GM12878 (cell line): ENCODE data around the gene TTC31. TPM values are rescaled to one million over a fixed set of nuclear protein-coding genes. Genes with fewer than 3 reads are reported as not detected.

Source experiments
- ATAC-seq: fragments of 200-7000 bp; cut with Tn5 transposase; 3 replicates; pipeline ENCODE4 v1.9.1; 2020; ENCODE audit warnings: mild to moderate bottlenecking, moderate library complexity
- BruUV-seq: library from RNA; stranded (reverse); fragments of 400-500 nt; replicated peaks from 2 replicates; lab custom pipeline; 2021; lab: Mats Ljungman, UMichigan
- CTCF ChIA-PET: fragments of 300-600 bp; sonication (Branson Sonifier 250); formaldehyde crosslinking; extraction: SDS; loops from one replicate; lab custom pipeline; 2021; ENCODE audit warnings: inconsistent platforms; lab: Yijun Ruan, JAX
- POLR2A ChIA-PET: fragments of 350-600 bp; formaldehyde crosslinking; extraction: SDS; loops from one replicate; lab custom pipeline; 2021; ENCODE audit warnings: inconsistent platforms; lab: Charles Lee
- RAD21 ChIA-PET: fragments of 300-600 bp; sonication (Branson Sonifier 250); formaldehyde crosslinking; loops from one replicate; lab custom pipeline; 2023; ENCODE audit warnings: antibody characterized with exemption; ENCODE audit not compliant: unreplicated experiment; lab: Charles Lee
- SMC1A ChIA-PET: fragments of 300-600 bp; sonication (Branson Sonifier 250); formaldehyde crosslinking; loops from one replicate; lab custom pipeline; 2023; ENCODE audit not compliant: unreplicated experiment, uncharacterized antibody; lab: Charles Lee
- DNase-seq: peaks from one replicate; pipeline ENCODE4 v3.0.0-alpha.2; 2011; ENCODE audit warnings: low read depth, low spot score
- FAIRE-seq: peaks from 3 replicates; lab custom pipeline; 2011; peaks lifted over from hg19 to GRCh38; lab: Jason Lieb, UNC
- H2AFZ ChIP-seq: 2 replicates; pipeline ENCODE4 v1.6.0; 2011; ENCODE audit warnings: low read depth, low read length, control low read depth; ENCODE audit not compliant: control insufficient read depth
- H3K27ac ChIP-seq: 2 replicates; pipeline ENCODE4 v1.5.1; 2011; ENCODE audit warnings: control low read depth; ENCODE audit not compliant: control insufficient read depth, insufficient read depth
- H3K27me3 ChIP-seq, 2 experiments: replicated peaks in 1 of 2; 2 replicates each; pipeline versions ENCODE4 v1.6.0 to v1.6.1; 2011; ENCODE audit warnings: low read length in 1 of 2; ENCODE audit not compliant: control insufficient read depth in 2 of 2, insufficient read depth in 2 of 2
- H3K36me3 ChIP-seq, 2 experiments: 2 replicates each; pipeline ENCODE4 v1.5.1; 2011; ENCODE audit warnings: low read length in 1 of 2; ENCODE audit not compliant: control insufficient read depth in 2 of 2, insufficient read depth in 2 of 2
- H3K4me1 ChIP-seq: 2 replicates; pipeline ENCODE4 v1.6.1; 2011; ENCODE audit warnings: mild to moderate bottlenecking, low read length, moderate library complexity, mixed read lengths; ENCODE audit not compliant: control insufficient read depth, insufficient read depth
- H3K4me2 ChIP-seq: 2 replicates; pipeline ENCODE4 v1.6.0; 2011; ENCODE audit warnings: control low read depth; ENCODE audit not compliant: control insufficient read depth, insufficient read depth
- H3K4me3 ChIP-seq: fragments of 200-600 bp; sonication (generic); 2 replicates; pipeline ENCODE4 v1.5.1; 2016
- H3K79me2 ChIP-seq: 2 replicates; pipeline ENCODE4 v1.6.0; 2011; ENCODE audit warnings: low read length; ENCODE audit not compliant: control insufficient read depth, insufficient read depth
- H3K9ac ChIP-seq: 2 replicates; pipeline ENCODE4 v1.8.0; 2011; ENCODE audit warnings: low read length, control low read depth, mixed read lengths; ENCODE audit not compliant: control insufficient read depth, insufficient read depth
- H3K9me3 ChIP-seq: replicated peaks from 3 replicates; pipeline ENCODE4 v1.5.1; 2011; ENCODE audit warnings: mild to moderate bottlenecking, low read length; ENCODE audit not compliant: control insufficient read depth, insufficient read depth
- H4K20me1 ChIP-seq: 2 replicates; pipeline ENCODE4 v1.6.0; 2011; ENCODE audit not compliant: control insufficient read depth, insufficient read depth
- RAD21 ChIP-seq: IDR thresholded peaks from 2 replicates; pipeline ENCODE4 v1.6.1; 2011; ENCODE audit warnings: mild to moderate bottlenecking, low read depth, low read length, moderate library complexity; ENCODE audit not compliant: insufficient read depth
- SMC3 ChIP-seq: IDR thresholded peaks from 2 replicates; pipeline ENCODE4 v1.6.1; 2011; ENCODE audit warnings: low read length, improper control_type of control experiment, borderline replicate concordance
- WRNIP1 ChIP-seq: IDR thresholded peaks from 2 replicates; pipeline ENCODE4 v1.6.1; 2011; ENCODE audit warnings: low read depth, low read length, improper control_type of control experiment, borderline replicate concordance
- in situ Hi-C: fragments of 300-500 bp; cut with MboI; formaldehyde crosslinking; loops from 9 replicates; pipeline ENCODE4 v1.14.3; 2018; ENCODE audit warnings: mixed read lengths
- intact Hi-C: fragments of 100-400 bp; cut with micrococcal nuclease; formaldehyde crosslinking; loops from one replicate; pipeline ENCODE4 v1.14.2; 2022; ENCODE audit not compliant: unreplicated experiment
- polyA plus RNA-seq, 11 experiments: library from polyadenylated mRNA; depleted of rRNA in 4 of 11; unstranded in 6 of 11; stranded (reverse) in 5 of 11; fragments of >200 nt; fragmentation: Nextera tagmentation in 4 of 11; fragmentation: Illumina TruSeq in 1 of 11; extraction: Ambion mirVana in 4 of 11; extraction: Trizol in 1 of 11; gene quantifications; 1 replicate in 1 of 11; 2 replicates in 10 of 11; pipeline versions ENCODE4 v1.2.1 to v1.2.3, GENCODE V29; 2011 to 2016; ENCODE audit warnings: inconsistent platforms in 2 of 11, missing spikeins in 2 of 11, low read depth in 1 of 11
- total RNA-seq, 4 experiments: library from RNA; depleted of rRNA in 3 of 4; stranded (reverse); fragments of >200 nt in 3 of 4; fragmentation: Illumina TruSeq in 1 of 4; extraction: Trizol in 1 of 4; gene quantifications; 2 replicates each; pipeline versions ENCODE4 v1.2.1 to v1.2.3, GENCODE V29; 2013 to 2021
- TF ChIP-seq, protein P1 (sequence below): fragments of 450-650 bp; formaldehyde crosslinking; IDR thresholded peaks from 2 replicates; pipeline ENCODE4 v1.4.0; 2020; ENCODE audit warnings: mild to moderate bottlenecking, moderate library complexity
- TF ChIP-seq, protein P2 (sequence below), 3 experiments: IDR thresholded peaks in 2 of 3; conservative IDR thresholded peaks in 1 of 3; 2 replicates each; pipeline ENCODE4 v1.5.1; 2011; ENCODE audit warnings: low read depth in 3 of 3, low read length in 3 of 3, mild to moderate bottlenecking in 3 of 3, control low read depth in 2 of 3, moderate library complexity in 2 of 3, inconsistent platforms in 1 of 3, mixed read lengths in 1 of 3; ENCODE audit not compliant: control insufficient read depth in 2 of 3, insufficient read depth in 1 of 3; ENCODE audit errors: extremely low read depth in 1 of 3

TTC31 gene
- total and polyA plus RNA-seq, 10 of the 15 experiments (the other 5 are each of a cell fraction or from before 2014, with no cell fraction given), result 6.5 to 34.9 (median 25.9) TPM

DNA sequence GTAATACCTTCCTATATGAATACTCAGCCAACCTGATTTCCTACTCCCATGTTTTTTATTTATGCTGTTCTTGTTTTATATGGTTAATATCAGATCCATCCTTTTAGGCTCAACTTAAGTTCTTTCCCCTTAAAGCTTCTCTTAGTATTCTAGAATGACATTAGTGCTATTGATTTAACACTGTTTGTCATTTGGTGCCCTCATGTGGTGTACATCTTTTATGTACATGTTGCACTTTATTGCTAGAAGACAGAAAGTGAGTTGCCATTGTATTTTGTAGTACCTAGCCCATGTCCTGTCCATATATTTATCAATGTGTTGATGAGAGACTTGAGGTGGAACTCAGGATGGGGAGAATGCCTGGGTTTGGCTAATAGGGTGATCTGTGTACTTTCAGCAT lies 49.3 kb downstream of the TTC31 start:
- Histone ChIP-seq H4K20me1 (no peaks in the 10 kb centered on the region), H3K9ac (no peak overlapping the region), H3K27ac (peak overlapping the region; percentile 96; the same call in 1 of the 2 replicates), H3K79me2 (peaks cover 49% of the 10 kb centered on the region), H3K4me3 (peak overlapping the region; percentile 94; the same call in 1 of the 2 replicates), H3K36me3 (peaks cover 9 to 29% of the 10 kb centered on the region in 2 experiments), H2AFZ (no peak overlapping the region), H3K4me2 (peak overlapping the region; percentile 95), H3K27me3 (no peaks in the 10 kb centered on the region), H3K9me3 (no peaks in the 10 kb centered on the region), H3K4me1 (peaks cover 23% of the 10 kb centered on the region)
- in situ Hi-C loops (no loop called here), intact Hi-C loops (loop anchor here (1.0 kb wide), 1 partner anchor 49 kb away; the partner anchor contains the start of gene TTC31)
- TF ChIP-seq RAD21 (peak; percentile 70), WRNIP1 (no peak), SMC3 (peak; percentile 44; the same call in 1 of the 2 replicates)
- TF ChIP-seq, protein P1, sequence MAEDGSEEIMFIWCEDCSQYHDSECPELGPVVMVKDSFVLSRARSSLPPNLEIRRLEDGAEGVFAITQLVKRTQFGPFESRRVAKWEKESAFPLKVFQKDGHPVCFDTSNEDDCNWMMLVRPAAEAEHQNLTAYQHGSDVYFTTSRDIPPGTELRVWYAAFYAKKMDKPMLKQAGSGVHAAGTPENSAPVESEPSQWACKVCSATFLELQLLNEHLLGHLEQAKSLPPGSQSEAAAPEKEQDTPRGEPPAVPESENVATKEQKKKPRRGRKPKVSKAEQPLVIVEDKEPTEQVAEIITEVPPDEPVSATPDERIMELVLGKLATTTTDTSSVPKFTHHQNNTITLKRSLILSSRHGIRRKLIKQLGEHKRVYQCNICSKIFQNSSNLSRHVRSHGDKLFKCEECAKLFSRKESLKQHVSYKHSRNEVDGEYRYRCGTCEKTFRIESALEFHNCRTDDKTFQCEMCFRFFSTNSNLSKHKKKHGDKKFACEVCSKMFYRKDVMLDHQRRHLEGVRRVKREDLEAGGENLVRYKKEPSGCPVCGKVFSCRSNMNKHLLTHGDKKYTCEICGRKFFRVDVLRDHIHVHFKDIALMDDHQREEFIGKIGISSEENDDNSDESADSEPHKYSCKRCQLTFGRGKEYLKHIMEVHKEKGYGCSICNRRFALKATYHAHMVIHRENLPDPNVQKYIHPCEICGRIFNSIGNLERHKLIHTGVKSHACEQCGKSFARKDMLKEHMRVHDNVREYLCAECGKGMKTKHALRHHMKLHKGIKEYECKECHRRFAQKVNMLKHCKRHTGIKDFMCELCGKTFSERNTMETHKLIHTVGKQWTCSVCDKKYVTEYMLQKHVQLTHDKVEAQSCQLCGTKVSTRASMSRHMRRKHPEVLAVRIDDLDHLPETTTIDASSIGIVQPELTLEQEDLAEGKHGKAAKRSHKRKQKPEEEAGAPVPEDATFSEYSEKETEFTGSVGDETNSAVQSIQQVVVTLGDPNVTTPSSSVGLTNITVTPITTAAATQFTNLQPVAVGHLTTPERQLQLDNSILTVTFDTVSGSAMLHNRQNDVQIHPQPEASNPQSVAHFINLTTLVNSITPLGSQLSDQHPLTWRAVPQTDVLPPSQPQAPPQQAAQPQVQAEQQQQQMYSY (CRISPR knock-in tag), result no peak
- TF ChIP-seq, protein P2, sequence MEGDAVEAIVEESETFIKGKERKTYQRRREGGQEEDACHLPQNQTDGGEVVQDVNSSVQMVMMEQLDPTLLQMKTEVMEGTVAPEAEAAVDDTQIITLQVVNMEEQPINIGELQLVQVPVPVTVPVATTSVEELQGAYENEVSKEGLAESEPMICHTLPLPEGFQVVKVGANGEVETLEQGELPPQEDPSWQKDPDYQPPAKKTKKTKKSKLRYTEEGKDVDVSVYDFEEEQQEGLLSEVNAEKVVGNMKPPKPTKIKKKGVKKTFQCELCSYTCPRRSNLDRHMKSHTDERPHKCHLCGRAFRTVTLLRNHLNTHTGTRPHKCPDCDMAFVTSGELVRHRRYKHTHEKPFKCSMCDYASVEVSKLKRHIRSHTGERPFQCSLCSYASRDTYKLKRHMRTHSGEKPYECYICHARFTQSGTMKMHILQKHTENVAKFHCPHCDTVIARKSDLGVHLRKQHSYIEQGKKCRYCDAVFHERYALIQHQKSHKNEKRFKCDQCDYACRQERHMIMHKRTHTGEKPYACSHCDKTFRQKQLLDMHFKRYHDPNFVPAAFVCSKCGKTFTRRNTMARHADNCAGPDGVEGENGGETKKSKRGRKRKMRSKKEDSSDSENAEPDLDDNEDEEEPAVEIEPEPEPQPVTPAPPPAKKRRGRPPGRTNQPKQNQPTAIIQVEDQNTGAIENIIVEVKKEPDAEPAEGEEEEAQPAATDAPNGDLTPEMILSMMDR (IDR thresholded peaks at IDR 0.05 in 2 of 3, conservative IDR thresholded peaks at IDR 0.05 in 1 of 3; ENCODE audit: control insufficient read depth in 2 of 3, extremely low read depth in 1 of 3, insufficient read depth in 1 of 3, low read depth in 3 of 3, low read length in 3 of 3), result peak; percentile 25 to 60 (median 41); a peak in 4 of 6 replicates
- ChIA-PET RAD21 (interaction anchor here (0.9 to 7.5 kb wide), 17 partner anchors 12 to 282 kb away, joined by 3 to 158 read pairs (median 4); partner anchors contain the start of genes CCDC142, LOXL3, PCGF1 and TTC31), SMC1A (interaction anchor here (0.6 to 9.9 kb wide), 24 partner anchors 14 to 197 kb away, joined by 3 to 208 read pairs (median 8); partner anchors contain the start of genes CCDC142, INO80B, PCGF1 and TTC31), POLR2A (interaction anchor here (0.5 to 5.4 kb wide), 13 partner anchors 14 to 77 kb away, joined by 3 to 66 read pairs (median 6); partner anchors contain the start of genes CCDC142, INO80B, PCGF1 and TTC31), CTCF (interaction anchor here (0.5 to 10.4 kb wide), 27 partner anchors 14 to 570 kb away, joined by 3 to 226 read pairs (median 5); partner anchors contain the start of genes CCDC142, MOGS, MRPL53 and PCGF1)
- BruUV-seq, result no TSS peak
- ATAC-seq, result no peak
- peak; percentile 44 for FAIRE-seq
- no peak for DNase-seq
